K562 (cell line): ENCODE data around the gene TRIM51. TPM values are rescaled to one million over a fixed set of nuclear protein-coding genes. Genes with fewer than 3 reads are reported as not detected.

Experiments used
- ATAC-seq: fragments of 200-7000 bp; cut with Tn5 transposase; 3 replicates; pipeline ENCODE4 v1.9.1; 2020; ENCODE audit warnings: moderate library complexity
- BruUV-seq: library from RNA; stranded (reverse); fragments of 400-500 nt; replicated peaks from 2 replicates; lab custom pipeline; 2021; lab: Mats Ljungman, UMichigan
- CTCF ChIA-PET: fragments of 300-600 bp; formaldehyde crosslinking; extraction: SDS; loops from one replicate; lab custom pipeline; 2021; ENCODE audit warnings: low intra/inter-chr PET ratio; lab: Yijun Ruan, JAX
- POLR2A ChIA-PET: fragments of 300-600, 350-650 bp; sonication (Branson Sonifier 250); formaldehyde crosslinking; extraction: SDS; loops from one replicate; lab custom pipeline; 2021; ENCODE audit warnings: antibody characterized with exemption, inconsistent platforms; lab: Yijun Ruan, JAX
- DNase-seq, 4 experiments: peaks; one replicate each; pipeline versions ENCODE4 v3.0.0 to v3.0.0-alpha.2; 2011 to 2018; ENCODE audit warnings: low spot score in 3 of 4, mixed read lengths in 3 of 4; ENCODE audit errors: extremely low read depth in 1 of 4
- FAIRE-seq: peaks from 2 replicates; lab custom pipeline; 2011; peaks lifted over from hg19 to GRCh38; lab: Jason Lieb, UNC
- H2AFZ ChIP-seq: 2 replicates; pipeline ENCODE4 v1.6.0; 2011; ENCODE audit warnings: low read depth, low read length, control low read depth, inconsistent platforms
- H3K27ac ChIP-seq: fragments of 200-600 bp; 3 replicates; pipeline ENCODE4 v1.8.0; 2011; ENCODE audit warnings: low read depth, mild to moderate bottlenecking, control low read depth, inconsistent platforms, low read length, moderate library complexity, mixed read lengths; ENCODE audit errors: extremely low read depth
- H3K27me3 ChIP-seq, 2 experiments: fragments of 300-600 bp in 1 of 2; 2 replicates in 1 of 2; 3 replicates in 1 of 2; pipeline versions ENCODE4 v1.6.0 to v1.8.0; 2011; ENCODE audit warnings: inconsistent platforms in 2 of 2, low read length in 2 of 2, mild to moderate bottlenecking in 1 of 2, mixed read lengths in 1 of 2, moderate library complexity in 1 of 2; ENCODE audit not compliant: control insufficient read depth in 2 of 2, insufficient read depth in 2 of 2
- H3K36me3 ChIP-seq: fragments of 300-600 bp; 3 replicates; pipeline ENCODE4 v1.8.0; 2011; ENCODE audit warnings: mild to moderate bottlenecking, low read length, inconsistent platforms; ENCODE audit not compliant: control insufficient read depth, insufficient read depth
- H3K4me1 ChIP-seq, 2 experiments: fragments of 200-600 bp in 1 of 2; replicated peaks in 1 of 2; 2 replicates in 1 of 2; 3 replicates in 1 of 2; pipeline versions ENCODE4 v1.5.1 to v1.8.0; 2011; ENCODE audit warnings: inconsistent platforms in 2 of 2, low read length in 2 of 2, mild to moderate bottlenecking in 1 of 2, mixed read lengths in 1 of 2, moderate library complexity in 1 of 2; ENCODE audit not compliant: control insufficient read depth in 2 of 2, insufficient read depth in 2 of 2
- H3K4me2 ChIP-seq: 2 replicates; pipeline ENCODE4 v1.6.1; 2011; ENCODE audit warnings: low read length, control low read depth, inconsistent platforms, mixed read lengths; ENCODE audit not compliant: insufficient read depth
- H3K4me3 ChIP-seq: fragments of 200-600 bp; sonication (generic), shearing (Covaris generic); 2 replicates; pipeline ENCODE4 v1.5.1; 2016; ENCODE audit warnings: control low read depth, inconsistent platforms
- H3K79me2 ChIP-seq: fragments of 200-600 bp; 3 replicates; pipeline ENCODE4 v1.8.0; 2011; ENCODE audit warnings: low read length, inconsistent platforms; ENCODE audit not compliant: control insufficient read depth, insufficient read depth
- H3K9ac ChIP-seq, 2 experiments: 2 replicates each; pipeline versions ENCODE4 v1.6.0 to v1.6.1; 2011; ENCODE audit warnings: low read depth in 2 of 2, low read length in 2 of 2, control low read depth in 1 of 2, inconsistent platforms in 1 of 2, mild to moderate bottlenecking in 1 of 2, mixed read lengths in 1 of 2; ENCODE audit not compliant: insufficient read depth in 1 of 2
- H3K9me1 ChIP-seq: one replicate; pipeline ENCODE4 v1.6.0; 2011; ENCODE audit warnings: inconsistent platforms, mild to moderate bottlenecking, low read length, moderate library complexity; ENCODE audit not compliant: control insufficient read depth, insufficient read depth
- H3K9me3 ChIP-seq: replicated peaks from 2 replicates; pipeline ENCODE4 v1.5.1; 2011; ENCODE audit warnings: low read depth, low read length, inconsistent platforms; ENCODE audit not compliant: control insufficient read depth, insufficient read depth
- H4K20me1 ChIP-seq: replicated peaks from 2 replicates; pipeline ENCODE4 v1.6.1; 2011; ENCODE audit warnings: low read length, inconsistent platforms, mixed read lengths; ENCODE audit not compliant: control insufficient read depth, insufficient read depth
- GTF2A2 ChIP-seq: IDR thresholded peaks from 2 replicates; pipeline ENCODE4 v1.6.1; 2016; ENCODE audit warnings: mild to moderate bottlenecking, missing genetic modification characterization, missing compliant biosample characterization
- HDAC3 ChIP-seq: fragments of 450-650 bp; IDR thresholded peaks from 2 replicates; pipeline ENCODE4 v1.6.1; 2018; ENCODE audit warnings: borderline replicate concordance, mild to moderate bottlenecking, moderate library complexity; ENCODE audit not compliant: partially characterized antibody
- HNRNPUL1 ChIP-seq: fragments of 200-400 bp; formaldehyde crosslinking; IDR thresholded peaks from 2 replicates; pipeline ENCODE4 v1.6.1; 2017; ENCODE audit warnings: low read length
- MBD2 ChIP-seq: sonication (generic); IDR thresholded peaks from 2 replicates; pipeline ENCODE4 v1.6.1; 2016; ENCODE audit warnings: low read depth, borderline replicate concordance
- MTA3 ChIP-seq: fragments of 450-650 bp; formaldehyde crosslinking; IDR thresholded peaks from 2 replicates; pipeline ENCODE4 v1.6.1; 2017; ENCODE audit warnings: mild to moderate bottlenecking, borderline replicate concordance
- NCOA1 ChIP-seq: fragments of 450-650 bp; IDR thresholded peaks from 2 replicates; pipeline ENCODE4 v1.6.1; 2016; ENCODE audit warnings: low read depth
- NFE2 ChIP-seq: IDR thresholded peaks from 2 replicates; pipeline ENCODE4 v1.6.1; 2014; ENCODE audit warnings: antibody characterized with exemption, low read depth
- SNIP1 ChIP-seq: fragments of 450-650 bp; IDR thresholded peaks from 2 replicates; pipeline ENCODE4 v1.7.1; 2017; ENCODE audit warnings: low read depth, mild to moderate bottlenecking
- TAF9B ChIP-seq: fragments of 450-650 bp; IDR thresholded peaks from 2 replicates; pipeline ENCODE4 v1.6.1; 2018; ENCODE audit warnings: mild to moderate bottlenecking; ENCODE audit not compliant: partially characterized antibody
- XRCC3 ChIP-seq: fragments of 450-650 bp; IDR thresholded peaks from 2 replicates; pipeline ENCODE4 v1.6.1; 2017; ENCODE audit warnings: mild to moderate bottlenecking, moderate library complexity
- ZNF282 ChIP-seq: sonication (generic); formaldehyde crosslinking; IDR thresholded peaks from 2 replicates; pipeline ENCODE4 v1.8.1; 2023; ENCODE audit warnings: missing genetic modification reagents
- WGBS: fragments of 100-300 bp; shearing (Covaris generic); methylation state at CpG from one replicate; pipeline ENCODE4 v1.1.6; 2016; ENCODE audit warnings: low coverage, mixed read lengths; ENCODE audit not compliant: insufficient coverage; ENCODE audit errors: missing lambda C conversion rate; 5-methylcytosine and 5-hydroxymethylcytosine counted together
- in situ Hi-C: fragments of 300-500 bp; cut with MboI; formaldehyde crosslinking; loops from 4 replicates; pipeline ENCODE4 v1.15.0; 2018; ENCODE audit warnings: inconsistent platforms, mixed read lengths
- intact Hi-C: fragments of 100-400 bp; cut with micrococcal nuclease; formaldehyde crosslinking; loops from 2 replicates; pipeline ENCODE4 v1.14.2; 2022
- polyA plus RNA-seq, 8 experiments: library from polyadenylated mRNA; depleted of rRNA in 4 of 8; stranded (reverse) in 5 of 8; unstranded in 3 of 8; fragments of >200 nt; fragmentation: Nextera tagmentation in 2 of 8; fragmentation: Illumina TruSeq in 1 of 8; extraction: Ambion mirVana in 2 of 8; extraction: Trizol in 1 of 8; gene quantifications; 2 replicates each; pipeline versions ENCODE4 v1.2.1 to v1.2.3, GENCODE V29; 2011 to 2014; ENCODE audit warnings: inconsistent platforms in 1 of 8, missing spikeins in 1 of 8
- total RNA-seq, 7 experiments: library from RNA; depleted of rRNA in 6 of 7; stranded (reverse); fragments of >200 nt in 6 of 7; fragmentation: Illumina TruSeq in 2 of 7; extraction: Trizol in 2 of 7; gene quantifications; 2 replicates each; pipeline versions ENCODE4 v1.2.1 to v1.2.3, GENCODE V29; 2011 to 2021; ENCODE audit warnings: low replicate concordance in 1 of 7
- TF ChIP-seq, protein P1 (sequence below): sonication (generic); formaldehyde crosslinking; IDR thresholded peaks from 2 replicates; pipeline ENCODE4 v1.8.0; 2023; ENCODE audit warnings: missing genetic modification reagents, mild to moderate bottlenecking, borderline replicate concordance
- TF ChIP-seq, protein P2 (sequence below), 2 experiments: fragments of 450-650 bp; IDR thresholded peaks; 2 replicates each; pipeline ENCODE4 v1.6.1; 2016
- TF ChIP-seq, protein P3 (sequence below): sonication (generic); formaldehyde crosslinking; IDR thresholded peaks from 2 replicates; pipeline ENCODE4 v1.8.0; 2022; ENCODE audit warnings: mild to moderate bottlenecking, missing genetic modification reagents
- TF ChIP-seq, protein P4 (sequence below), 3 experiments: fragments of 200-800 bp in 1 of 3; sonication (Bioruptor generic) in 1 of 3; sonication (generic) in 1 of 3; formaldehyde crosslinking in 1 of 3; IDR thresholded peaks; 2 replicates each; pipeline versions ENCODE4 v1.6.1 to v1.8.0; 2016 to 2022; ENCODE audit warnings: mild to moderate bottlenecking in 2 of 3, missing compliant biosample characterization in 2 of 3, missing genetic modification characterization in 2 of 3, missing genetic modification reagents in 1 of 3

The TRIM51 gene
- total and polyA plus RNA-seq, 9 of the 15 experiments (the other 6 are each of a cell fraction or from before 2014, with no cell fraction given): not detected

DNA sequence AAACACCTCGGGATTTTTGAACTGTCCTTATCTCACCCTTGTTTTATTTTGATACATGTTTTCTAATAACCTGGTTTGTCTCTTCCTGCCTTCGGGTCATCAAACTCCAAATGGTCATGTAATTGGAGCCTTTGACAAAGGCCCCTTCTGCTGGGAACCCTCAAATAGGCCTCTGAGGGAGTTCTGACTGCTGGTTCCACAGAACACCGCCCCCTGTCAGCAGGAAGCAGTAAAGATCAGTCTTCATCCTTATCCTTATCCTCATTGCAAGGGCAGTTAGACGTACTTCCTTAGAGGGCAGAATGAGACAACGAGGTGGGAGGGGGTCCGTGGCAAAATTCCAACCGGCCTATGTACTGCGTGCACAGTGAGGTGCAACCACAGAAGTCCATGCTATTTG is 12.1 kb downstream of the TRIM51 start:
- H3K9ac ChIP-seq: no peak overlapping the region
- no peak overlapping the region for H3K4me2 ChIP-seq
- DNase-seq: no peak
- POLR2A ChIA-PET: no interaction called here
- intact Hi-C loops: no loop called here
- H3K36me3 ChIP-seq: no peaks in the 10 kb centered on the region
- H3K27ac ChIP-seq: no peak overlapping the region
- FAIRE-seq: no peak
- CTCF ChIA-PET: no interaction called here
- H3K9me1 ChIP-seq: no peaks in the 10 kb centered on the region
- 2% methylated on average over 8 of the region's 8 CpGs for WGBS
- no peaks in the 10 kb centered on the region for H3K27me3 ChIP-seq
- no peaks in the 10 kb centered on the region for H3K79me2 ChIP-seq
- BruUV-seq: no TSS peak
- in situ Hi-C loops: no loop called here
- no peak overlapping the region for H3K4me3 ChIP-seq
- no peaks in the 10 kb centered on the region for H3K9me3 ChIP-seq
- no peaks in the 10 kb centered on the region for H4K20me1 ChIP-seq
- ATAC-seq: no peak
- no peak overlapping the region for H2AFZ ChIP-seq
- H3K4me1 ChIP-seq: no peaks in the 10 kb centered on the region
- TF ChIP-seq, protein P1, sequence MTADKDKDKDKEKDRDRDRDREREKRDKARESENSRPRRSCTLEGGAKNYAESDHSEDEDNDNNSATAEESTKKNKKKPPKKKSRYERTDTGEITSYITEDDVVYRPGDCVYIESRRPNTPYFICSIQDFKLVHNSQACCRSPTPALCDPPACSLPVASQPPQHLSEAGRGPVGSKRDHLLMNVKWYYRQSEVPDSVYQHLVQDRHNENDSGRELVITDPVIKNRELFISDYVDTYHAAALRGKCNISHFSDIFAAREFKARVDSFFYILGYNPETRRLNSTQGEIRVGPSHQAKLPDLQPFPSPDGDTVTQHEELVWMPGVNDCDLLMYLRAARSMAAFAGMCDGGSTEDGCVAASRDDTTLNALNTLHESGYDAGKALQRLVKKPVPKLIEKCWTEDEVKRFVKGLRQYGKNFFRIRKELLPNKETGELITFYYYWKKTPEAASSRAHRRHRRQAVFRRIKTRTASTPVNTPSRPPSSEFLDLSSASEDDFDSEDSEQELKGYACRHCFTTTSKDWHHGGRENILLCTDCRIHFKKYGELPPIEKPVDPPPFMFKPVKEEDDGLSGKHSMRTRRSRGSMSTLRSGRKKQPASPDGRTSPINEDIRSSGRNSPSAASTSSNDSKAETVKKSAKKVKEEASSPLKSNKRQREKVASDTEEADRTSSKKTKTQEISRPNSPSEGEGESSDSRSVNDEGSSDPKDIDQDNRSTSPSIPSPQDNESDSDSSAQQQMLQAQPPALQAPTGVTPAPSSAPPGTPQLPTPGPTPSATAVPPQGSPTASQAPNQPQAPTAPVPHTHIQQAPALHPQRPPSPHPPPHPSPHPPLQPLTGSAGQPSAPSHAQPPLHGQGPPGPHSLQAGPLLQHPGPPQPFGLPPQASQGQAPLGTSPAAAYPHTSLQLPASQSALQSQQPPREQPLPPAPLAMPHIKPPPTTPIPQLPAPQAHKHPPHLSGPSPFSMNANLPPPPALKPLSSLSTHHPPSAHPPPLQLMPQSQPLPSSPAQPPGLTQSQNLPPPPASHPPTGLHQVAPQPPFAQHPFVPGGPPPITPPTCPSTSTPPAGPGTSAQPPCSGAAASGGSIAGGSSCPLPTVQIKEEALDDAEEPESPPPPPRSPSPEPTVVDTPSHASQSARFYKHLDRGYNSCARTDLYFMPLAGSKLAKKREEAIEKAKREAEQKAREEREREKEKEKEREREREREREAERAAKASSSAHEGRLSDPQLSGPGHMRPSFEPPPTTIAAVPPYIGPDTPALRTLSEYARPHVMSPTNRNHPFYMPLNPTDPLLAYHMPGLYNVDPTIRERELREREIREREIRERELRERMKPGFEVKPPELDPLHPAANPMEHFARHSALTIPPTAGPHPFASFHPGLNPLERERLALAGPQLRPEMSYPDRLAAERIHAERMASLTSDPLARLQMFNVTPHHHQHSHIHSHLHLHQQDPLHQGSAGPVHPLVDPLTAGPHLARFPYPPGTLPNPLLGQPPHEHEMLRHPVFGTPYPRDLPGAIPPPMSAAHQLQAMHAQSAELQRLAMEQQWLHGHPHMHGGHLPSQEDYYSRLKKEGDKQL (CRISPR knock-in tag): no peak
- TF ChIP-seq, protein P2, sequence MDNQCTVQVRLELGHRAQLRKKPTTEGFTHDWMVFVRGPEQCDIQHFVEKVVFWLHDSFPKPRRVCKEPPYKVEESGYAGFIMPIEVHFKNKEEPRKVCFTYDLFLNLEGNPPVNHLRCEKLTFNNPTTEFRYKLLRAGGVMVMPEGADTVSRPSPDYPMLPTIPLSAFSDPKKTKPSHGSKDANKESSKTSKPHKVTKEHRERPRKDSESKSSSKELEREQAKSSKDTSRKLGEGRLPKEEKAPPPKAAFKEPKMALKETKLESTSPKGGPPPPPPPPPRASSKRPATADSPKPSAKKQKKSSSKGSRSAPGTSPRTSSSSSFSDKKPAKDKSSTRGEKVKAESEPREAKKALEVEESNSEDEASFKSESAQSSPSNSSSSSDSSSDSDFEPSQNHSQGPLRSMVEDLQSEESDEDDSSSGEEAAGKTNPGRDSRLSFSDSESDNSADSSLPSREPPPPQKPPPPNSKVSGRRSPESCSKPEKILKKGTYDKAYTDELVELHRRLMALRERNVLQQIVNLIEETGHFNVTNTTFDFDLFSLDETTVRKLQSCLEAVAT (IDR thresholded peaks at IDR 0.05): no peak
- no peak for TF ChIP-seq HNRNPUL1
- TF ChIP-seq HDAC3: no peak
- no peak for TF ChIP-seq TAF9B
- no peak for TF ChIP-seq SNIP1
- no peak for TF ChIP-seq NCOA1
- TF ChIP-seq MBD2: no peak
- no peak for TF ChIP-seq MTA3
- TF ChIP-seq, protein P3, sequence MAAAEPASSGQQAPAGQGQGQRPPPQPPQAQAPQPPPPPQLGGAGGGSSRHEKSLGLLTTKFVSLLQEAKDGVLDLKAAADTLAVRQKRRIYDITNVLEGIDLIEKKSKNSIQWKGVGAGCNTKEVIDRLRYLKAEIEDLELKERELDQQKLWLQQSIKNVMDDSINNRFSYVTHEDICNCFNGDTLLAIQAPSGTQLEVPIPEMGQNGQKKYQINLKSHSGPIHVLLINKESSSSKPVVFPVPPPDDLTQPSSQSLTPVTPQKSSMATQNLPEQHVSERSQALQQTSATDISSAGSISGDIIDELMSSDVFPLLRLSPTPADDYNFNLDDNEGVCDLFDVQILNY: no peak
- TF ChIP-seq ZNF282: no peak
- no peak for TF ChIP-seq GTF2A2 (tag)
- no peak for TF ChIP-seq XRCC3
- no peak for TF ChIP-seq NFE2
- TF ChIP-seq, protein P4, sequence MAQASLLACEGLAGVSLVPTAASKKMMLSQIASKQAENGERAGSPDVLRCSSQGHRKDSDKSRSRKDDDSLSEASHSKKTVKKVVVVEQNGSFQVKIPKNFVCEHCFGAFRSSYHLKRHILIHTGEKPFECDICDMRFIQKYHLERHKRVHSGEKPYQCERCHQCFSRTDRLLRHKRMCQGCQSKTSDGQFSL (CRISPR knock-in tag; IDR thresholded peaks at IDR 0.05): no peak
- TF ChIP-seq, protein P4 (tag; IDR thresholded peaks at IDR 0.05): no peak
